Measurements from ENCODE around the gene A2M.

- TF ChIP-seq CTCF (IDR thresholded peaks at IDR 0.05; ENCODE audit: low read depth, low read length, missing input control) (no peak), TAF1 (conservative IDR thresholded peaks at IDR 0.05) (no peak), ATF3 (IDR thresholded peaks at IDR 0.05) (no peak), RXRA (IDR thresholded peaks at IDR 0.05) (peak in 1 of 2 donors; percentile 14), REST (IDR thresholded peaks at IDR 0.05) (no peak), ZBTB33 (IDR thresholded peaks at IDR 0.05) (no peak), MAX (IDR thresholded peaks at IDR 0.05) (no peak), JUND (IDR thresholded peaks at IDR 0.05) (no peak), EGR1 (IDR thresholded peaks at IDR 0.05; ENCODE audit: low read depth in 2 of 2) (no peak), RAD21 (IDR thresholded peaks at IDR 0.05) (peak in 1 of 2 donors; percentile 25), YY1 (IDR thresholded peaks at IDR 0.05) (peak; percentile 16), SP1 (IDR thresholded peaks at IDR 0.05) (no peak), FOXA1 (IDR thresholded peaks at IDR 0.05) (no peak)
Observed at GRCh38 chr12:9143929-9144729, 28.4 kb upstream of the A2M start.

Data from liver (tissue), 3 donors.